Activated CD4-positive, alpha-beta T cell treated with anti-CD3 and anti-CD28 coated beads, Interleukin-2, amount 10 ng/mL, durations not matched to agents 7 days and 5 days (primary cell): Measurements from ENCODE around the gene SLC27A4. TPM values are rescaled to one million over a fixed set of nuclear protein-coding genes. Genes with fewer than 3 reads are reported as not detected.

Source experiments
- CTCF ChIA-PET: fragments of 350-600 bp; sonication (Branson Sonifier 250); formaldehyde crosslinking; loops from one replicate; lab custom pipeline; 2021; ENCODE audit warnings: antibody characterized with exemption; lab: Charles Lee
- POLR2A ChIA-PET: fragments of 350-600 bp; sonication (Branson Sonifier 250); formaldehyde crosslinking; loops from one replicate; lab custom pipeline; 2021; ENCODE audit warnings: antibody characterized with exemption; lab: Charles Lee
- DNase-seq: peaks from one replicate; pipeline ENCODE4 v3.0.0-alpha.2; 2020
- H3K27ac Mint-ChIP-seq: one replicate; pipeline ENCODE4 v1.8.0; 2021; ENCODE audit warnings: mild to moderate bottlenecking, moderate library complexity, mixed read lengths
- H3K27me3 Mint-ChIP-seq: one replicate; pipeline ENCODE4 v1.8.0; 2021; ENCODE audit warnings: mixed read lengths
- H3K36me3 Mint-ChIP-seq: one replicate; pipeline ENCODE4 v1.8.0; 2021; ENCODE audit warnings: low read depth, mixed read lengths
- H3K4me1 Mint-ChIP-seq: one replicate; pipeline ENCODE4 v1.8.0; 2021; ENCODE audit warnings: mixed read lengths
- H3K4me3 Mint-ChIP-seq: one replicate; pipeline ENCODE4 v1.8.0; 2021; ENCODE audit warnings: mild to moderate bottlenecking, moderate library complexity, mixed read lengths
- H3K9me3 Mint-ChIP-seq: one replicate; pipeline ENCODE4 v1.8.0; 2021; ENCODE audit warnings: mixed read lengths
- total RNA-seq, 2 experiments: library from RNA; stranded (reverse); gene quantifications; one replicate each; pipeline ENCODE4 v1.2.3, GENCODE V29; 2021

Gene SLC27A4
- total RNA-seq, 2 experiments from 2014 or later: 15.8 to 16.8 TPM

GRCh38 chr9:128389395-128390149 is 49.2 kb downstream of the SLC27A4 start:
- ChIA-PET CTCF (interaction anchor here (1.1 kb wide), 1 partner anchor 9 kb away, joined by 3 read pairs; no protein-coding TSS in a partner anchor), POLR2A (no interaction called here)
- no peaks in the 10 kb centered on the region for H3K9me3 Mint-ChIP-seq
- no peak overlapping the region for H3K4me3 Mint-ChIP-seq
- no peaks in the 10 kb centered on the region for H3K4me1 Mint-ChIP-seq
- no peak overlapping the region for H3K27ac Mint-ChIP-seq
- H3K27me3 Mint-ChIP-seq: no peaks in the 10 kb centered on the region
- H3K36me3 Mint-ChIP-seq: peaks cover 14% of the 10 kb centered on the region
- DNase-seq: no peak

GRCh38 chr9:128390150-128390812 is 50.0 kb downstream of the SLC27A4 start:
- Mint-ChIP-seq H3K36me3 (peaks cover 11% of the 10 kb centered on the region), H3K4me1 (no peaks in the 10 kb centered on the region), H3K4me3 (no peak overlapping the region), H3K27me3 (no peaks in the 10 kb centered on the region), H3K9me3 (no peaks in the 10 kb centered on the region), H3K27ac (no peak overlapping the region)
- ChIA-PET CTCF (interaction anchor here (1.1 to 1.4 kb wide), 2 partner anchors 10 to 23 kb away, joined by 3 read pairs; no protein-coding TSS in a partner anchor), POLR2A (no interaction called here)
- DNase-seq: no peak

- no peak overlapping the region for H3K27ac Mint-ChIP-seq
- no peaks in the 10 kb centered on the region for H3K4me1 Mint-ChIP-seq
- ChIA-PET POLR2A (no interaction called here), CTCF (interaction anchor here (1.1 to 1.4 kb wide), 2 partner anchors 10 to 24 kb away, joined by 3 read pairs; no protein-coding TSS in a partner anchor)
- no peak overlapping the region for H3K4me3 Mint-ChIP-seq
- peaks cover 10% of the 10 kb centered on the region for H3K36me3 Mint-ChIP-seq
- no peaks in the 10 kb centered on the region for H3K27me3 Mint-ChIP-seq
- no peak for DNase-seq
- no peaks in the 10 kb centered on the region for H3K9me3 Mint-ChIP-seq
Observed at GRCh38 chr9:128390813-128391711, 50.7 kb downstream of the SLC27A4 start.

GRCh38 chr9:128391956-128392301 is 51.6 kb downstream of the SLC27A4 start:
- Mint-ChIP-seq H3K27me3 (peaks cover 5% of the 10 kb centered on the region), H3K4me1 (no peaks in the 10 kb centered on the region), H3K9me3 (no peaks in the 10 kb centered on the region), H3K27ac (no peak overlapping the region), H3K36me3 (peaks cover 10% of the 10 kb centered on the region), H3K4me3 (no peak overlapping the region)
- POLR2A ChIA-PET: no interaction called here
- DNase-seq: no peak
- CTCF ChIA-PET: no interaction called here

GRCh38 chr9:128392302-128393144 is 52.2 kb downstream of the SLC27A4 start:
- ChIA-PET CTCF (no interaction called here), POLR2A (no interaction called here)
- no peak overlapping the region for H3K4me3 Mint-ChIP-seq
- no peaks in the 10 kb centered on the region for H3K4me1 Mint-ChIP-seq
- no peaks in the 10 kb centered on the region for H3K9me3 Mint-ChIP-seq
- no peak overlapping the region for H3K27ac Mint-ChIP-seq
- DNase-seq: no peak
- H3K36me3 Mint-ChIP-seq: peaks cover 9% of the 10 kb centered on the region
- H3K27me3 Mint-ChIP-seq: peaks cover 11% of the 10 kb centered on the region

GRCh38 chr9:128393145-128393775 is 52.9 kb downstream of the SLC27A4 start:
- Mint-ChIP-seq H3K36me3 (peaks cover 6% of the 10 kb centered on the region), H3K27me3 (peaks cover 15% of the 10 kb centered on the region), H3K27ac (no peak overlapping the region), H3K9me3 (no peaks in the 10 kb centered on the region), H3K4me3 (no peak overlapping the region), H3K4me1 (no peaks in the 10 kb centered on the region)
- ChIA-PET POLR2A (no interaction called here), CTCF (interaction anchor here (0.6 kb wide), 1 partner anchor 201 kb away, joined by 4 read pairs; no protein-coding TSS in a partner anchor)
- DNase-seq: no peak

- Mint-ChIP-seq H3K4me3 (no peak overlapping the region), H3K4me1 (no peaks in the 10 kb centered on the region), H3K9me3 (no peaks in the 10 kb centered on the region), H3K27ac (no peak overlapping the region), H3K36me3 (peaks cover 4% of the 10 kb centered on the region), H3K27me3 (peaks cover 15% of the 10 kb centered on the region)
- DNase-seq: no peak
- CTCF ChIA-PET: interaction anchor here (0.6 kb wide), 1 partner anchor 201 kb away, joined by 4 read pairs; no protein-coding TSS in a partner anchor
- POLR2A ChIA-PET: no interaction called here
Observed at GRCh38 chr9:128393970-128394369, 53.6 kb downstream of the SLC27A4 start.

- Mint-ChIP-seq H3K27ac (no peak overlapping the region), H3K4me1 (no peaks in the 10 kb centered on the region), H3K9me3 (no peaks in the 10 kb centered on the region), H3K4me3 (no peak overlapping the region), H3K36me3 (peaks cover 2% of the 10 kb centered on the region), H3K27me3 (peaks cover 15% of the 10 kb centered on the region)
- ChIA-PET POLR2A (no interaction called here), CTCF (interaction anchor here (1.2 kb wide), 1 partner anchor 25 kb away, joined by 3 read pairs; no protein-coding TSS in a partner anchor)
- DNase-seq: no peak
Observed at GRCh38 chr9:128394379-128395168, 54.2 kb downstream of the SLC27A4 start.

- Mint-ChIP-seq H3K4me3 (no peak overlapping the region), H3K9me3 (no peaks in the 10 kb centered on the region), H3K4me1 (no peaks in the 10 kb centered on the region), H3K36me3 (peaks cover 2% of the 10 kb centered on the region), H3K27me3 (peaks cover 15% of the 10 kb centered on the region), H3K27ac (no peak overlapping the region)
- CTCF ChIA-PET: interaction anchor here (1.2 to 1.7 kb wide), 2 partner anchors 23 to 35 kb away, joined by 4 to 6 read pairs; no protein-coding TSS in a partner anchor
- no peak for DNase-seq
- POLR2A ChIA-PET: no interaction called here
Observed at GRCh38 chr9:128396970-128397613, 56.8 kb downstream of the SLC27A4 start.

- H3K4me1 Mint-ChIP-seq: no peaks in the 10 kb centered on the region
- no peak for DNase-seq
- no peaks in the 10 kb centered on the region for H3K9me3 Mint-ChIP-seq
- ChIA-PET CTCF (interaction anchor here (0.8 to 1.7 kb wide), 3 partner anchors 13 to 36 kb away, joined by 3 to 6 read pairs (median 4); no protein-coding TSS in a partner anchor), POLR2A (no interaction called here)
- peaks cover 15% of the 10 kb centered on the region for H3K27me3 Mint-ChIP-seq
- no peaks in the 10 kb centered on the region for H3K36me3 Mint-ChIP-seq
- no peak overlapping the region for H3K27ac Mint-ChIP-seq
- no peak overlapping the region for H3K4me3 Mint-ChIP-seq
Observed at GRCh38 chr9:128397831-128398230, 57.5 kb downstream of the SLC27A4 start.
